SK-MEL-5 (cell line): ENCODE measurements around the gene LGR6. TPM values are rescaled to one million over a fixed set of nuclear protein-coding genes. Genes with fewer than 3 reads are reported as not detected.
"Not testable (repeated sequence)": the region's sequence is repeated elsewhere in the genome, so short reads cannot be mapped to it uniquely, and the experiment has no call there.

ENCODE experiments used
- DNase-seq: peaks from one replicate; pipeline ENCODE4 v3.0.0-alpha.2; 2016; ENCODE audit warnings: low read depth, low spot score
- in situ Hi-C: cut with HindIII; loops from 2 replicates; pipeline ENCODE4 v1.10.0; 2016; ENCODE audit warnings: low sequenced_read_pairs, high pct_unique_total_duplicates, low pct_unique_long_range_greater_than_20kb
- total RNA-seq: library from RNA; depleted of rRNA; stranded (reverse); fragments of >200 nt; shearing (Covaris generic); gene quantifications from 2 replicates; pipeline ENCODE4 v1.2.3, GENCODE V29; 2014

The LGR6 gene
- total RNA-seq, 1 experiment from 2014 or later = not detected

DNA sequence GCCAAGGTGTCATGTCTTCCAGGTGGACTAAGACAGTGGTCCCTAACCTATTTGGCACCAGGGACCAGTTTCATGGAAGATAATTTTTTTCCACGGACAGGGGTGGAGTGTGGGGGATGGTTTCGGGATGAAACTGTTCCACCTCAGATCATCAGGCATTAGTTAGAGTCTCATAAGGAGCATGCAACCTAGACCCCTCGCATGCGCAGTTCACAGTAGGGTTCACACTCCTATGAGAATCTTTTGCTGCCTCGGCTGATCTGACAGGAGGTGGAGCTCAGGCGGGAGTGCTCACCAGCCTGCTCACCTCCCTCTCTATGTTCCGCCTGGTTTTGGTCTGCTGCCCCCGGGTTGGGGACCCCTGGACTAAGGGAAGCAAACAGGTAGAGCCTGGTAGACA, 30.9 kb downstream of the LGR6 start:
- in situ Hi-C loops = loop anchor here (25.0 kb wide), 1 partner anchor 88 kb away; no protein-coding TSS in a partner anchor
- no peak for DNase-seq

DNA sequence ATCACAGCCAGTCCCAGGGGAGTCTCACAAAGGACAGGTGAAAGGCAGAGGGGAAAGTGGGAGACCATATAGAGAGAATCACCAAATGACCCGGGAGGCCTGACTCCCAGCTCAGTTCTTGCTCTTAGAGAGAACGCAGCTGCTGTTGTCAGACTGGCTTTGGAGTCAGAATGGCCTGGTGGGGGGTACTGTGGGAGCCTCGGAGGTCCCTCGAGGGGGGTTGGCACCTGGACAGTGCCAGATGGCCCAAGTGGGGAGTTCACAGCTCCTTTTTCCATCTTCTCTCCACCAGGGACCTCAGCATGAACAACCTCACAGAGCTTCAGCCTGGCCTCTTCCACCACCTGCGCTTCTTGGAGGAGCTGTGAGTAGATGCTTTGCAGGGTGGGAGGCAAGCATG, 31.5 kb downstream of the LGR6 start:
- in situ Hi-C loops = no loop called here
- DNase-seq = no peak

DNA sequence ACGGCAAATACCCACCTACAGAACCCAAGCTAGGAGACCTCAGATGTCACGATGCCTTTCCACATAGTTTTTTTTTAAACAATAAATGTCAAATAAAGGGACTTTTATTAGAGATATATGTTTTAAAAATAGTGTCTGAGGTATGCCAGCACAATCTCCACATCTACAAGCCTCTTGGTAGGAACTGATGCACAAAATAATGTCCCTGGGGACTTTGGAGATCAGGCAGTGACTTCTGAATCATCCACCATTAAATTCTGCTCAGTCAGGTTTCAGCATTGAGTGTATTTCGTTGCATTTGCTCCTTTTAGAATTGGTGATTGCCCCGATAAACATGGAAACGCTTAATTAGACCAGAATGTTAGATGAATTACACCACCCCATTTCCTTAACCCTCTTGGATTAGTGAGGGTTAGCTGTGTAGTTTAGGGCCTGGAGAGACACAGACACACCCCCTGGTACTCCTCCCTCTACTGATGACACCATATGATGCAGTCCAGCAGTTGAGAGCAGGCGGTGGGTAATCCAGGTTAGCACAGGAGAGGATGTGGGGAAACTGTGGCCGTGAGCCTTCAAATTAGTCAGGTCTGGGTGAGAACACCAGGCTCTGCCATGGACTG, 33.6 kb downstream of the LGR6 start:
- in situ Hi-C loops = no loop called here
- DNase-seq = no peak

GRCh38 chr1:202227997-202228401, 34.4 kb downstream of the LGR6 start:
- in situ Hi-C loops = no loop called here
- DNase-seq = no peak

DNA sequence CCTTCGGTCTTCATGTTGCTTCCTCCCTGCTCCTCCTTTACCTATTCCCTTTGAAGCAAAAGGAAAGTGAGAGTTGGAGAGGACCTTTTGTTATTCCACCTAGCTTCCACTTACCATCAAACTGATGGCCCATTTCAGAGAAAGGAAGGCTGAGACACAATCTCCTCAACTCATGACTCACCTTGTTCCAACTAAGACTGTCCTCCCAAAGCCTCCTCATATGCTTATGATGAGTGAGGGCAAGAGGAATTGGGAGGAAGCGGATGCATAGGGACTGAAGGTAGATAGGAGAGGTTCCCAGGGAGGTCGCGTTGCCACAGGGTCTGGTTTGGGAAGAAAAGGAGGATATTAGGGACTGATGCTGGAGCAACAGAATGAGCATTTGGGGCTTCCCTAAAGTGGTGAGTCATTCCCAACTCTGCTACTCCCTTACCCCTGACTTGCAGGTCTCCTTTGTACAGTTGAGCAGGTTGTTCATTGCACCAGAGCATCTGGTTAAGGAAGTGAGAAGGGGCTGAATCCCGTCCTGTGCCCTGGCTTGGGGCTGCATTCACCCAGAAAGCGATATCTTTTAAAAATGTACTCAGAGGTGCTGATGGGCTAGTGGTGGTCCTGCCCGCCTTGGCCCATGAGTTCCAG, 35.0 kb downstream of the LGR6 start:
- in situ Hi-C loops = no loop called here

GRCh38 chr1:202229376-202229775, 35.8 kb downstream of the LGR6 start:
- in situ Hi-C loops = no loop called here
- no peak for DNase-seq

More for the DNA sequence above, 35.0 kb downstream of the LGR6 start:
- no peak for DNase-seq

DNA sequence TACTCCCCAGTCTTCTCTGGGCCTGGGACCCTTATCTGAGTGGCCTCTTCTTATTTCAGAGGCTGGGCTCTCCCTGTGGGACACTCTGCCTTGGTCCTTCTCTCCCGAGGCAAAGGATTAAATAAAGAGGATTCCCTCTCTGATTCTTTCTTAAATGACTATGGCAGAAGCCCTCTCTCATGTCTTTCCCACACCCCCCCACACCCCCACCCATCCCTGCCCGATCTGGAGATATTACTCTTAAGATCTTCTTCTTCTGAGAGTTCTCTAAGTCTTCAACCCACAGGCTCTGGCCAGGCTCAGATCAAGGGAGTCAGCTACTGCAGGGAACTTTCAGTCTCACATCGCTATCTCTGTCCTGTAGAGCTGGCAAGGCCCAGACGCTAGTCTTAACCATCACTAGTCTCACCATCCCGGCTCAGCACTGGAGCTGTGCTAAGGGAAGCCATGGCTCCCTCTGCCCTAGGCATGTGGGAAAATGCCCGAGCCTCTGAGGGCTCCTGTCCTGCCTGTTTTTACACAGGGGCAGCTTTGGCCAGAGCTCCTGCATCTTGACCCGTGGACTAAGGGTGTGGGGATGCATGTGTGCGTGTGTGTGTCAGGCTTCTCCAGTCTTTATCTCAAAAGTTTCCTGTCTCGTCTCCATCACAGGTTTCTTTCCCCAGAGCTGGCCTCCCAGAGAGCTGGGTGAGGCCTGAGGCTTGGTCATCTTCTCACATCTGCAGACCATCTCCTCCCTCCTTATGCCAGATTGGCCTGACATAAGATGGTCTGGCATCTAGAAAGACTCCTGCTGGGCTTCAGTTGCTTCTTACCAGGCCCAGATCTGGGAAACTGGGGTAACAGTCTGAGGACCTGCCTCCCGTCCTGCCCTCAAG, 36.7 kb downstream of the LGR6 start:
- no peak for DNase-seq
- in situ Hi-C loops = no loop called here

DNA sequence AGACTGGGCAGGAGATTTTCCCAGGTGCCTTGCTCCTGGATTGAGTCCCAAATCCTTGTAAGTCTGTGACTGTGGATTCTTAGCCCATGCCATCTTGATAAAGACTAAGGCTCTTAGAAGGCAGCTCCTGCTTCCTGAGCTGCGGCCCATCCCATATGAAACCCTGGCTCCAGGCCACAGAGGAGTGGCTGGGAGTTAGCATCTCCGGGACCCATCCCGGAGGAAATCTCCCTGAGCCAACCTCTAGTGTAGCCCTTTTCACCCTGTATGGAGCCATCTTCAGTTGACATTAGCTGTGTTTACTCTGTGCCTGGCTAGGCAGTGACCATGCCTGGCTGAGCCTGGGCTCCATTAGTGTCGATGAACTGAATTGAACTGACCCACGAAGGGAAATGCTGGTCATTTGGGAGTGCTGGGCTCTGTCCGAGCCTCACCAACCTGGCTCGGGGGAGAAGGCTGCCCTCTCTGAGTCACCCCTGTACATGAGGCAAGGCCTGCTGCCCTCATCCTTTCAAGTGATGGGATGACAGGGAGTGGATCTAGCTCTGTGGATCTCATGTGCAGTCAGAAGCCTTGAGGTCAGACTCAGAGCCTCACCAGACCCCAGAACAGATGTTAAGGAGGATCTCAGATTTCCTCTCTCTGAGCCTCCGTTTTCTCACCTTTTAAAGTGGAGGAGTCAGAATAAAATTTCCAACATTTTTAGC, 37.5 kb downstream of the LGR6 start:
- in situ Hi-C loops = no loop called here
- no peak for DNase-seq

DNA sequence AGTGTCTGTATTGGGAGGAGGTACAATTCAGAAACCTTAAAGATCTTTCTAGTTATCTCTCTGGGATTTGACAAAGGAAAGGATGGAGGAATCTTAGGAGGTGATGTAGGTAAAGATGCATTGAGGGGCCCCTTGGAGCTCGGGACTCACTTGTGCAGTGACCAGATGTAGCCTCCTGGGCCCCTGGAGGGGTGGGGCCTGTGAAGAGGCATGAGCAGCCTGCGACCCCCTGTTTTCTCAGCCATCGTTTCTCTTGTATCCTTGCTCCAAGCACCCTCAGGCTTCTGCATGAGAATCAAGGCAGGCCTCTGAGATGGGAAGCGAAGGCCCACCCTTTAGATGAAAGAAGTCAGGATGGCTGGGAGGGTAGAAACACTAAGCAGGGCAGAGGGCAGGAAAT, 39.6 kb downstream of the LGR6 start:
- in situ Hi-C loops = no loop called here
- no peak for DNase-seq

DNA sequence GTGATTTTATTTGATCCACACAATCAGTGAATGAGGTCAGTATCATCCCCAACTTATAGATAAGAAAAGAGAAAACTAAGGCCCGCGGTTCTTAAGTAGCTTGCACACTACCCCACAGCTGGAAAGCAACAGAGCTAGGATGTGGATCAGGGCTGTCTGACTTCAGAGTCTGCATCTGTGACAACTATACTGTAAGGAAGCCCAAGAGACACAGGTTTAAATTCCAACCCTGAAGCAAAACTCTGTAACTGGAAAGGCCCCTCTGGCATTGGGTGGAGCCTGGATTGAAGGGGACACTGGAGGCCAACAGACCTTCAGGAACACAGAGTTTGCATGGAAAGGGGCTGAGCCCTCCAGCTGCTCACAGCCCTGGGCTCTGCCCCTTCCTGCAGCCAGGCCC, 40.2 kb downstream of the LGR6 start:
- no peak for DNase-seq
- in situ Hi-C loops = no loop called here

DNA sequence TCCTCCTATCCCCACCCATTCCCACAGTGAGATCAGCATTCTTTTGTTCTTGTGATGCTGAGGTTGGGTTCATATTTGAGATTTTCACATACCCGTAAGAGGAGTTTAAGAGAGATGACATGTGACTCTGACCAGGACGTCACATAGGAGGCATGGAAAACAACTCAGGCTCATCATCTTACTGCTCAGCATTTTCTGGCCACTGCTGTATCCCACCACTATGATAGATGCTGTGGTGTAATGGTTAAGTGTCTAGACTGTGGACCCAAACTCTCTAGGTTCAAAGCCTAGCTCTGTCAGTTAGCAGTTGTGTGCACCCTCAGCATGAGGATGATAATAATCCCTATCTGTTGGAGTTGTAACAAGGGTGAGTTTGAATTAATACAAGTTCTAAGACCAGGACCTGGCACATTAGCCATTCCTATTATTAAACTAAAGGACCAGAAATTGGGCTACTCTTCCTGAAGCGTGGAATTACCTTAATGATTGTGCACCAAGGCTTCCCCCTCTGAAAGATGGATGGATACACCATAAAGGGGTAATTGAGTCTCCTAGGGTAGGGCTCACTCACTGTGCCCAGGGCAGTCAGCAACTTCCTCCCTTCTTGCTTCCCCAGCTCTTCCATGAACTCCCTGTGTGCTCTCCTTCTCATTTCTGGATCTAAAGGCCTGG, 40.9 kb downstream of the LGR6 start:
- in situ Hi-C loops = no loop called here
- DNase-seq = peak; percentile 48

- no peak for DNase-seq
- in situ Hi-C loops = no loop called here
These were observed 41.5 kb downstream of the LGR6 start for GRCh38 chr1:202235003-202235660.

DNA sequence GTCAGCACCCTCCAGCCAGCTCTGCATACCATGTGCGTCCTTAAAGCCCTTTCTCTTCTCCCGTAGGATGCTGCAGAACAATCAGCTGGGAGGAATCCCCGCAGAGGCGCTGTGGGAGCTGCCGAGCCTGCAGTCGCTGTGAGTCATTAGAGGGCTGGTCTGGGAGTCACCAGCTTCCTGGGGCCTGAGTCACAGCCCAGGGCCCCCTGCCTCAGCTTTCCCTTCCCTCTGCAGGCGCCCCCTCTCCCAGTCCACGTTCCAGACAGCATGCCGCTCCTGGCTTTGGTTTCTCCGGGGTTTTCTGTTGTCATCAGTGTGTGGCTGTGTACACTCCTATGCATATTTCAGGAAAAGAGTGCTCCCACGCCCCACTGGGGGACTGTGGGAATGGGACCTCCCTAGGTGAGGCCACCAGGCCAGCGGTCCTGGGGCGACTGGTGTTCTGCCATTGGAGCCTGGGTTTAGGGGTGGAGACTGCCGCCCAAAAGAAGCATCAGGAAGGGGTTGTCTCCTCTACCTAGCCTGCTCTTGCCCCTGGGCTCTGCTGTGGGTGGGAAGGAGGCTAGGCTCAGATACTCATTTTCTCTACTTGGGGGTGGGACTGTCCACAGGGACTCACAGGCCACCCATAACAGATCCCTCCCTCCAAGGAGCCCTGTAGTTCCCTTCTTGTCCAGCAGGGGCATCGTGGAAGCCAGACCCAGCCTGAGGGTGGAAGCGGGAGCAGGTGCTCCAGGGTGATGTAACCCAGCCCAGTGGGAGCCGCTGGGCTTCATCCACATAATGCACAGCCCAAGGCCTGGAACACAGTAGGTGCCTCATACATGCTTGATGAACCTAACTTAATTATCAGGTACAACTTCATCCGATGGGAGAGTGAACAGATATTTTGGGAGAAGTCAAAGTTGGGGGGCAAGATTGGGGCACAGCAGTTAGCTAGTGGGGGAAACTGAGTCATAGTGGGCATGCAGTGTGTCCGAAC, 42.5 kb downstream of the LGR6 start:
- in situ Hi-C loops = no loop called here

DNA sequence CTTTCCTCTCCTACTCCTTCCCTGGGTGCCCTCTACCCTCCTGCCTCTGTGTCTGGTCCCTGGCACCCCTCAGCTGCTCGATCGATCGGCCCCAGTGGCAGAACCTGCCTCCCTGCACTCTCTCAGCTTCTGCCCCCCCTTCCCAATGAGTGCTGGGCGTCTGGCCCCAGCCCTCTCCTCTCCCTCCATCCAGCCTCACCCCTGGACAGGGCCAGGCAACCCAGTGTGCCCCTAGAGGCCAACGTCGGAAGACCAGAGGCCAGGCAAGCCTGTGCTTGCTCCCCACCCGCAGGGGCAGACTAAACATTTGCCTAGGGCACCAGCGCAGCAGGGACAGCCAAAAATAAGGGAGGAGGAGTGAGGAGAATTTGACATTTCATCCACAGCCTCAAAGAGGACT, 43.5 kb downstream of the LGR6 start:
- in situ Hi-C loops = no loop called here
- DNase-seq = peak; percentile 74

More for the DNA sequence above, 42.5 kb downstream of the LGR6 start:
- DNase-seq = peak; percentile 89

GRCh38 chr1:202238914-202239313, 45.3 kb downstream of the LGR6 start:
- DNase-seq = no peak
- in situ Hi-C loops = no loop called here

- DNase-seq, in situ Hi-C loops: not testable (repeated sequence)
These were observed 46.6 kb downstream of the LGR6 start for GRCh38 chr1:202240226-202240625.
